K562 (cell line): ENCODE data around the gene PLCB1. TPM values are rescaled to one million over a fixed set of nuclear protein-coding genes. Genes with fewer than 3 reads are reported as not detected.

Source experiments
- ATAC-seq: fragments of 200-7000 bp; cut with Tn5 transposase; 3 replicates; pipeline ENCODE4 v1.9.1; 2020; ENCODE audit warnings: moderate library complexity
- BruUV-seq: library from RNA; stranded (reverse); fragments of 400-500 nt; replicated peaks from 2 replicates; lab custom pipeline; 2021; lab: Mats Ljungman, UMichigan
- CTCF ChIA-PET: fragments of 300-600 bp; formaldehyde crosslinking; extraction: SDS; loops from one replicate; lab custom pipeline; 2021; ENCODE audit warnings: low intra/inter-chr PET ratio; lab: Yijun Ruan, JAX
- POLR2A ChIA-PET: fragments of 300-600, 350-650 bp; sonication (Branson Sonifier 250); formaldehyde crosslinking; extraction: SDS; loops from one replicate; lab custom pipeline; 2021; ENCODE audit warnings: antibody characterized with exemption, inconsistent platforms; lab: Yijun Ruan, JAX
- DNase-seq, 4 experiments: peaks; one replicate each; pipeline versions ENCODE4 v3.0.0 to v3.0.0-alpha.2; 2011 to 2018; ENCODE audit warnings: low spot score in 3 of 4, mixed read lengths in 3 of 4; ENCODE audit errors: extremely low read depth in 1 of 4
- FAIRE-seq: peaks from 2 replicates; lab custom pipeline; 2011; peaks lifted over from hg19 to GRCh38; lab: Jason Lieb, UNC
- H2AFZ ChIP-seq: 2 replicates; pipeline ENCODE4 v1.6.0; 2011; ENCODE audit warnings: low read depth, low read length, control low read depth, inconsistent platforms
- H3K27ac ChIP-seq: fragments of 200-600 bp; 3 replicates; pipeline ENCODE4 v1.8.0; 2011; ENCODE audit warnings: low read depth, mild to moderate bottlenecking, control low read depth, inconsistent platforms, low read length, moderate library complexity, mixed read lengths; ENCODE audit errors: extremely low read depth
- H3K27me3 ChIP-seq, 2 experiments: fragments of 300-600 bp in 1 of 2; 2 replicates in 1 of 2; 3 replicates in 1 of 2; pipeline versions ENCODE4 v1.6.0 to v1.8.0; 2011; ENCODE audit warnings: inconsistent platforms in 2 of 2, low read length in 2 of 2, mild to moderate bottlenecking in 1 of 2, mixed read lengths in 1 of 2, moderate library complexity in 1 of 2; ENCODE audit not compliant: control insufficient read depth in 2 of 2, insufficient read depth in 2 of 2
- H3K36me3 ChIP-seq: fragments of 300-600 bp; 3 replicates; pipeline ENCODE4 v1.8.0; 2011; ENCODE audit warnings: mild to moderate bottlenecking, low read length, inconsistent platforms; ENCODE audit not compliant: control insufficient read depth, insufficient read depth
- H3K4me1 ChIP-seq, 2 experiments: fragments of 200-600 bp in 1 of 2; replicated peaks in 1 of 2; 2 replicates in 1 of 2; 3 replicates in 1 of 2; pipeline versions ENCODE4 v1.5.1 to v1.8.0; 2011; ENCODE audit warnings: inconsistent platforms in 2 of 2, low read length in 2 of 2, mild to moderate bottlenecking in 1 of 2, mixed read lengths in 1 of 2, moderate library complexity in 1 of 2; ENCODE audit not compliant: control insufficient read depth in 2 of 2, insufficient read depth in 2 of 2
- H3K4me2 ChIP-seq: 2 replicates; pipeline ENCODE4 v1.6.1; 2011; ENCODE audit warnings: low read length, control low read depth, inconsistent platforms, mixed read lengths; ENCODE audit not compliant: insufficient read depth
- H3K4me3 ChIP-seq: fragments of 200-600 bp; sonication (generic), shearing (Covaris generic); 2 replicates; pipeline ENCODE4 v1.5.1; 2016; ENCODE audit warnings: control low read depth, inconsistent platforms
- H3K79me2 ChIP-seq: fragments of 200-600 bp; 3 replicates; pipeline ENCODE4 v1.8.0; 2011; ENCODE audit warnings: low read length, inconsistent platforms; ENCODE audit not compliant: control insufficient read depth, insufficient read depth
- H3K9ac ChIP-seq, 2 experiments: 2 replicates each; pipeline versions ENCODE4 v1.6.0 to v1.6.1; 2011; ENCODE audit warnings: low read depth in 2 of 2, low read length in 2 of 2, control low read depth in 1 of 2, inconsistent platforms in 1 of 2, mild to moderate bottlenecking in 1 of 2, mixed read lengths in 1 of 2; ENCODE audit not compliant: insufficient read depth in 1 of 2
- H3K9me1 ChIP-seq: one replicate; pipeline ENCODE4 v1.6.0; 2011; ENCODE audit warnings: inconsistent platforms, mild to moderate bottlenecking, low read length, moderate library complexity; ENCODE audit not compliant: control insufficient read depth, insufficient read depth
- H3K9me3 ChIP-seq: replicated peaks from 2 replicates; pipeline ENCODE4 v1.5.1; 2011; ENCODE audit warnings: low read depth, low read length, inconsistent platforms; ENCODE audit not compliant: control insufficient read depth, insufficient read depth
- H4K20me1 ChIP-seq: replicated peaks from 2 replicates; pipeline ENCODE4 v1.6.1; 2011; ENCODE audit warnings: low read length, inconsistent platforms, mixed read lengths; ENCODE audit not compliant: control insufficient read depth, insufficient read depth
- ETV6 ChIP-seq, 3 experiments: fragments of 150-350 bp in 1 of 3; sonication (generic) in 1 of 3; formaldehyde crosslinking in 1 of 3; IDR thresholded peaks; 2 replicates each; pipeline versions ENCODE4 v1.6.1 to v1.8.0; 2014 to 2022; ENCODE audit warnings: borderline replicate concordance in 2 of 3, low read depth in 2 of 3, antibody characterized with exemption in 1 of 3, low read length in 1 of 3, mild to moderate bottlenecking in 1 of 3, missing genetic modification reagents in 1 of 3
- FOXJ3 ChIP-seq: sonication (generic); formaldehyde crosslinking; IDR thresholded peaks from 2 replicates; pipeline ENCODE4 v1.4.0; 2020; ENCODE audit warnings: mild to moderate bottlenecking, missing genetic modification reagents
- KAT2B ChIP-seq: IDR thresholded peaks from one replicate; pipeline ENCODE4 v1.6.1; 2012; ENCODE audit warnings: low read depth, mild to moderate bottlenecking, control low read depth, inconsistent platforms, low read length, moderate library complexity
- MAFF ChIP-seq: IDR thresholded peaks from 2 replicates; pipeline ENCODE4 v1.6.1; 2012; ENCODE audit warnings: low read length, improper control_type of control experiment
- RBM39 ChIP-seq: fragments of 200-400 bp; formaldehyde crosslinking; optimal IDR thresholded peaks from 2 replicates; pipeline ENCODE3; 2018; ENCODE audit warnings: low read depth, low read length
- SMARCC2 ChIP-seq: fragments of 450-650 bp; IDR thresholded peaks from 2 replicates; pipeline ENCODE4 v1.6.1; 2017; ENCODE audit warnings: antibody characterized with exemption, moderate library complexity, mild to moderate bottlenecking, low read depth
- ZFP36 ChIP-seq: fragments of 150-350 bp; IDR thresholded peaks from 2 replicates; pipeline ENCODE4 v1.6.1; 2018; ENCODE audit warnings: low read length, low read depth; ENCODE audit not compliant: partially characterized antibody
- ZNF274 ChIP-seq: IDR thresholded peaks from 2 replicates; pipeline ENCODE4 v1.6.1; 2011; ENCODE audit warnings: low read depth, mild to moderate bottlenecking, low read length, moderate library complexity, borderline replicate concordance
- ZZZ3 ChIP-seq: fragments of 450-650 bp; IDR thresholded peaks from 2 replicates; pipeline ENCODE4 v1.6.1; 2016; ENCODE audit warnings: antibody characterized with exemption, mild to moderate bottlenecking, moderate library complexity
- WGBS: fragments of 100-300 bp; shearing (Covaris generic); methylation state at CpG from one replicate; pipeline ENCODE4 v1.1.6; 2016; ENCODE audit warnings: low coverage, mixed read lengths; ENCODE audit not compliant: insufficient coverage; ENCODE audit errors: missing lambda C conversion rate; 5-methylcytosine and 5-hydroxymethylcytosine counted together
- in situ Hi-C: fragments of 300-500 bp; cut with MboI; formaldehyde crosslinking; loops from 4 replicates; pipeline ENCODE4 v1.15.0; 2018; ENCODE audit warnings: inconsistent platforms, mixed read lengths
- intact Hi-C: fragments of 100-400 bp; cut with micrococcal nuclease; formaldehyde crosslinking; loops from 2 replicates; pipeline ENCODE4 v1.14.2; 2022
- polyA plus RNA-seq, 8 experiments: library from polyadenylated mRNA; depleted of rRNA in 4 of 8; stranded (reverse) in 5 of 8; unstranded in 3 of 8; fragments of >200 nt; fragmentation: Nextera tagmentation in 2 of 8; fragmentation: Illumina TruSeq in 1 of 8; extraction: Ambion mirVana in 2 of 8; extraction: Trizol in 1 of 8; gene quantifications; 2 replicates each; pipeline versions ENCODE4 v1.2.1 to v1.2.3, GENCODE V29; 2011 to 2014; ENCODE audit warnings: inconsistent platforms in 1 of 8, missing spikeins in 1 of 8
- total RNA-seq, 7 experiments: library from RNA; depleted of rRNA in 6 of 7; stranded (reverse); fragments of >200 nt in 6 of 7; fragmentation: Illumina TruSeq in 2 of 7; extraction: Trizol in 2 of 7; gene quantifications; 2 replicates each; pipeline versions ENCODE4 v1.2.1 to v1.2.3, GENCODE V29; 2011 to 2021; ENCODE audit warnings: low replicate concordance in 1 of 7
- TF ChIP-seq, protein P1 (sequence below): fragments of 250-450 bp; sonication (Bioruptor Pico); IDR thresholded peaks from 2 replicates; pipeline ENCODE4 v1.5.0; 2020; ENCODE audit warnings: mild to moderate bottlenecking
- TF ChIP-seq, protein P2 (sequence below): fragments of 250-450 bp; sonication (Bioruptor Pico); IDR thresholded peaks from 2 replicates; pipeline ENCODE4 v1.8.0; 2021; ENCODE audit warnings: moderate library complexity, mild to moderate bottlenecking, inconsistent platforms
- TF ChIP-seq, protein P3 (sequence below): fragments of 450-650 bp; formaldehyde crosslinking; IDR thresholded peaks from 2 replicates; pipeline ENCODE4 v1.4.0; 2020; ENCODE audit warnings: mild to moderate bottlenecking, moderate library complexity

The PLCB1 gene
- total and polyA plus RNA-seq, 9 of the 15 experiments (the other 6 are each of a cell fraction or from before 2014, with no cell fraction given): 0.34 to 3.1 (median 1.3) TPM

DNA sequence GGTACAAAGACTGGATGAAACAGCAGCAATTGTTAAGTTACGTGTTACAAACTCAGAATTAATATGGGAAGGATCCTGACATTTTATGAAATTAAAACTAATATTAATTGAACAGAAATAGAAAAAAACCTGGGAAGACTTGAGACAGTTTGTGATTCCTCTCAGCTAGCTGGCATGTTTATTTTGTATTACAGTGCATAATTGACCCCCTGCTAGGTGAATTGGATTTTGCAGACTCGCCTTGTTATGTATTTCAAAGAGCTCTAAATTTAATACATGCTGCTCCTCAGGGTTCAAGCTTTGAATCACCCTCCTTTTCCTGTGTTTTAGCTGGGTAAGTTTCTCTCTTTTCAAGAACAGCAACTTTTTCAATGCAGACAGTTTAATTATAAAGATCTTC is 339.4 kb downstream of the PLCB1 start (continued):
- TF ChIP-seq MAFF (no peak), ZFP36 (no peak)

DNA sequence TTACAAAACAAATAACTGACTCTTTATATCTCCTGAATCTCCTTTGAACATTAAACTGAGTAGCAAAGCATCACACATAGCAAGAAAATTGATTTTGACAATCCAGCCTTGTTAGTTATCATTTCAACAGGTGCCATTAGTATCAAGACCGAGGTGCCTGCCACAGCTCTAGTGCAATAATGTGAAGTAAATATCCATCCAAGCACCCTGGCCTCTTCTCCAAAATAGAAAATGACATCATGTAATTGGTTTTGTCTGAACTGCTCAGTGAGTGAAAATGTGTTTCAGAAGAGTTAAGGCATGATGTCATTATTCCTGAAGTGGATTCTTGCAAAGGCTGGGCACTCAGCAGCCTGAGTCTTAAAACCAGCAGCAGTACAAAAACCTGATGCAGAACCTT is 341.4 kb downstream of the PLCB1 start:
- ATAC-seq (no peak), DNase-seq (no peak), FAIRE-seq (no peak)
- no peaks in the 10 kb centered on the region for H3K36me3 ChIP-seq
- no peaks in the 10 kb centered on the region for H3K4me1 ChIP-seq
- no peaks in the 10 kb centered on the region for H3K27me3 ChIP-seq
- no peak overlapping the region for H2AFZ ChIP-seq
- H3K9me3 ChIP-seq: no peaks in the 10 kb centered on the region
- TF ChIP-seq, protein P1, sequence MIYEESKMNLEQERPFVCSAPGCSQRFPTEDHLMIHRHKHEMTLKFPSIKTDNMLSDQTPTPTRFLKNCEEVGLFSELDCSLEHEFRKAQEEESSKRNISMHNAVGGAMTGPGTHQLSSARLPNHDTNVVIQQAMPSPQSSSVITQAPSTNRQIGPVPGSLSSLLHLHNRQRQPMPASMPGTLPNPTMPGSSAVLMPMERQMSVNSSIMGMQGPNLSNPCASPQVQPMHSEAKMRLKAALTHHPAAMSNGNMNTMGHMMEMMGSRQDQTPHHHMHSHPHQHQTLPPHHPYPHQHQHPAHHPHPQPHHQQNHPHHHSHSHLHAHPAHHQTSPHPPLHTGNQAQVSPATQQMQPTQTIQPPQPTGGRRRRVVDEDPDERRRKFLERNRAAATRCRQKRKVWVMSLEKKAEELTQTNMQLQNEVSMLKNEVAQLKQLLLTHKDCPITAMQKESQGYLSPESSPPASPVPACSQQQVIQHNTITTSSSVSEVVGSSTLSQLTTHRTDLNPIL: no peak
- TF ChIP-seq FOXJ3 (CRISPR knock-in tag) (no peak), ZNF274 (no peak), ETV6 (IDR thresholded peaks at IDR 0.05; ENCODE audit: borderline replicate concordance in 1 of 2, low read depth in 2 of 2, low read length in 1 of 2) (no peak), ETV6 (CRISPR knock-in tag; IDR thresholded peaks at IDR 0.05; ENCODE audit: borderline replicate concordance) (no peak), KAT2B (no peak), ZZZ3 (no peak), SMARCC2 (no peak), RBM39 (no peak)
- TF ChIP-seq, protein P2, sequence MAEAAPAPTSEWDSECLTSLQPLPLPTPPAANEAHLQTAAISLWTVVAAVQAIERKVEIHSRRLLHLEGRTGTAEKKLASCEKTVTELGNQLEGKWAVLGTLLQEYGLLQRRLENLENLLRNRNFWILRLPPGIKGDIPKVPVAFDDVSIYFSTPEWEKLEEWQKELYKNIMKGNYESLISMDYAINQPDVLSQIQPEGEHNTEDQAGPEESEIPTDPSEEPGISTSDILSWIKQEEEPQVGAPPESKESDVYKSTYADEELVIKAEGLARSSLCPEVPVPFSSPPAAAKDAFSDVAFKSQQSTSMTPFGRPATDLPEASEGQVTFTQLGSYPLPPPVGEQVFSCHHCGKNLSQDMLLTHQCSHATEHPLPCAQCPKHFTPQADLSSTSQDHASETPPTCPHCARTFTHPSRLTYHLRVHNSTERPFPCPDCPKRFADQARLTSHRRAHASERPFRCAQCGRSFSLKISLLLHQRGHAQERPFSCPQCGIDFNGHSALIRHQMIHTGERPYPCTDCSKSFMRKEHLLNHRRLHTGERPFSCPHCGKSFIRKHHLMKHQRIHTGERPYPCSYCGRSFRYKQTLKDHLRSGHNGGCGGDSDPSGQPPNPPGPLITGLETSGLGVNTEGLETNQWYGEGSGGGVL (CRISPR knock-in tag): no peak
- TF ChIP-seq, protein P3, sequence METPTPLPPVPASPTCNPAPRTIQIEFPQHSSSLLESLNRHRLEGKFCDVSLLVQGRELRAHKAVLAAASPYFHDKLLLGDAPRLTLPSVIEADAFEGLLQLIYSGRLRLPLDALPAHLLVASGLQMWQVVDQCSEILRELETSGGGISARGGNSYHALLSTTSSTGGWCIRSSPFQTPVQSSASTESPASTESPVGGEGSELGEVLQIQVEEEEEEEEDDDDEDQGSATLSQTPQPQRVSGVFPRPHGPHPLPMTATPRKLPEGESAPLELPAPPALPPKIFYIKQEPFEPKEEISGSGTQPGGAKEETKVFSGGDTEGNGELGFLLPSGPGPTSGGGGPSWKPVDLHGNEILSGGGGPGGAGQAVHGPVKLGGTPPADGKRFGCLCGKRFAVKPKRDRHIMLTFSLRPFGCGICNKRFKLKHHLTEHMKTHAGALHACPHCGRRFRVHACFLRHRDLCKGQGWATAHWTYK (CRISPR knock-in tag): no peak
- no peak overlapping the region for H3K4me2 ChIP-seq
- no peak overlapping the region for H3K27ac ChIP-seq
- in situ Hi-C loops: no loop called here
- 0% methylated on average over 1 of the region's 1 CpG for WGBS
- CTCF ChIA-PET: no interaction called here
- BruUV-seq: no TSS peak
- no peaks in the 10 kb centered on the region for H3K9me1 ChIP-seq
- no peaks in the 10 kb centered on the region for H4K20me1 ChIP-seq
- POLR2A ChIA-PET: no interaction called here
- H3K9ac ChIP-seq: no peak overlapping the region
- intact Hi-C loops: no loop called here
- no peaks in the 10 kb centered on the region for H3K79me2 ChIP-seq
- no peak overlapping the region for H3K4me3 ChIP-seq
